Measurements from ENCODE around the gene ELOVL6.

GRCh38 chr4:110092646-110093045 is 105.8 kb downstream of the ELOVL6 start:
- TF ChIP-seq, protein P1, sequence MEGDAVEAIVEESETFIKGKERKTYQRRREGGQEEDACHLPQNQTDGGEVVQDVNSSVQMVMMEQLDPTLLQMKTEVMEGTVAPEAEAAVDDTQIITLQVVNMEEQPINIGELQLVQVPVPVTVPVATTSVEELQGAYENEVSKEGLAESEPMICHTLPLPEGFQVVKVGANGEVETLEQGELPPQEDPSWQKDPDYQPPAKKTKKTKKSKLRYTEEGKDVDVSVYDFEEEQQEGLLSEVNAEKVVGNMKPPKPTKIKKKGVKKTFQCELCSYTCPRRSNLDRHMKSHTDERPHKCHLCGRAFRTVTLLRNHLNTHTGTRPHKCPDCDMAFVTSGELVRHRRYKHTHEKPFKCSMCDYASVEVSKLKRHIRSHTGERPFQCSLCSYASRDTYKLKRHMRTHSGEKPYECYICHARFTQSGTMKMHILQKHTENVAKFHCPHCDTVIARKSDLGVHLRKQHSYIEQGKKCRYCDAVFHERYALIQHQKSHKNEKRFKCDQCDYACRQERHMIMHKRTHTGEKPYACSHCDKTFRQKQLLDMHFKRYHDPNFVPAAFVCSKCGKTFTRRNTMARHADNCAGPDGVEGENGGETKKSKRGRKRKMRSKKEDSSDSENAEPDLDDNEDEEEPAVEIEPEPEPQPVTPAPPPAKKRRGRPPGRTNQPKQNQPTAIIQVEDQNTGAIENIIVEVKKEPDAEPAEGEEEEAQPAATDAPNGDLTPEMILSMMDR (IDR thresholded peaks at IDR 0.05; ENCODE audit: insufficient read depth, low read depth, low read length) = no peak
- no peak for TF ChIP-seq EZH2 (IDR thresholded peaks at IDR 0.05; ENCODE audit: insufficient read depth, low read length)
